HG03439 (cell line): ENCODE results near the gene MST1R.

Experiments used
- ATAC-seq: cut with Tn5 transposase; IDR thresholded peaks from one replicate; pipeline ENCODE4 v1.9.1; 2021; ENCODE audit warnings: mild to moderate bottlenecking, moderate library complexity; ENCODE audit not compliant: unreplicated experiment

MST1R gene

DNA sequence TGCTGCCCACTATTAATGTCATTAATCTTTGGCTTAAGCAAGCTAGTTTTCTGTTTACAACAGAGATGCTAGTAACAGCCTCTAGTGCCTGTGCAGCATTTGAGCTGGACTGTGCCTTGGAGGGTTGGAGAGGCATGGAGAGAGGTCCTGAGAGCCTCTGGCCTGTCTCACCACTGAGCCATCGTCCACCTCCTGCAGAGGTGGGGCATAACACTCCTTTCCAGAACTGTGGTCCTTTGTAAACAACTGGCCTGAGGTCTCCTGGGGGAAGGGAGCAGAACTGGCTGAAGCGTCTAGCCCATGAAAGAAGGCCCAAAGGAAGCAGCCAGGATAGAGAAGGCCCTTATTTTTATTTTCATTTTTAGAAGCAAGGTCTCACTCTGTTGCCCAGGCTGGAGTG lies 24.0 kb downstream of the MST1R start:
- no peak for ATAC-seq

DNA sequence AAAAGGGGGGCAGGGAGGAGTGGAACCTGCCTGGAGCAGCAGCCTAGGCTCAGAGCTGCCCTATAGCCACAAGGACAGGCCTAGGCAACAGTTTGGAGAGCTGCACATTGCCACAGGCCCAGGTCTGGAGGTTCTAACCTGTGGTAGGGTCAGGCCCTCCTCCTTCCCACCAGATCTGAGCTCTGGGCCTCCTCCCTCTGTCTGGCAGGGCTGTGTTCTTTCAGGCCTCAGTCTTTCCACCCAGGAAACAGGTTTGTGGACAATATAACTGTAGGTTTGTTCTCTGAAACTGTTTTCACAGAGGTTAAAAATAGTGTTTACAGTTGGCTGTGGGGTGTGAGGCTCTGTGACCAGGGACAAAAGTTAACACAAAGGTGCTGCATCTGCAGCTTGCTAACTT lies 25.0 kb downstream of the MST1R start:
- ATAC-seq, result no peak

DNA sequence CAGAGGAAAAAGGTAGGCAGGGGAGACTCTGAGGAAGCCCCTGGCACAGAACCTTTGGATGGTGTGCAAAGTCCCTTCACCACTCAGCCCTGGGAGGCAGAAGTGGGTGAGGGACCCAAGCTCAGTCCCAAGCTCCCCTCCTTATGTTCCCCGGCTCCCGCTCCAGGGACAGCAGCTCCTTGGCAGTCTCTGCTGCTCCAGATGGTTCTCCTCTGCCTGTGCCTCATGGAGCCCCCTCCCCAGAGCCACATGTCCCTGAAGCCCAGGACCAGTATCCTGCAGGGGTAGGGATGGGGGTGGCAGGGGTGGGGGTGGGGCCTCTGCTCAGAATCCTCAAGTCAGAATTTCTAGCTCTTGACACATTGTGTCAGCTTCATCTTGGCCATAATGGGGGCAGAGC lies 26.0 kb downstream of the MST1R start:
- no peak for ATAC-seq

DNA sequence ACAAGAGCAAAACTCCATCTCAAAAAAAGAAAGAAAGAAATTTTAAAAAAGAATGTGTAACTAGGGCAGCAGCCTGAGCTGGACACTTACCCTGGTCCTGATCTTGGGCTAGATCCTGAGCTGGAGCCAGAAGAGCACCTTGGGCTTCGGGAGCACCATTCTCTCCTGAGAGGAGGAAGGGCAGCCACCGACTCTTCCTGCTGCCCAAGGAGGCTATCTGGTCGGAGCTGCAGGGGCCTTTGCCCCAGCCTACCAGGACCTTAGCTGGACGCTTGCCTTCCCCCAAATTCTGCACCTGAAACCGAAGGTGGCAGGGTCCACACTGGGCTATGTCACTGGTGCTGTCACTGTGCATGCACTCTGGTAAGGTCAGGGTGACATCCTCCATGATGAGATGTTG lies 27.1 kb downstream of the MST1R start:
- ATAC-seq, result no peak

DNA sequence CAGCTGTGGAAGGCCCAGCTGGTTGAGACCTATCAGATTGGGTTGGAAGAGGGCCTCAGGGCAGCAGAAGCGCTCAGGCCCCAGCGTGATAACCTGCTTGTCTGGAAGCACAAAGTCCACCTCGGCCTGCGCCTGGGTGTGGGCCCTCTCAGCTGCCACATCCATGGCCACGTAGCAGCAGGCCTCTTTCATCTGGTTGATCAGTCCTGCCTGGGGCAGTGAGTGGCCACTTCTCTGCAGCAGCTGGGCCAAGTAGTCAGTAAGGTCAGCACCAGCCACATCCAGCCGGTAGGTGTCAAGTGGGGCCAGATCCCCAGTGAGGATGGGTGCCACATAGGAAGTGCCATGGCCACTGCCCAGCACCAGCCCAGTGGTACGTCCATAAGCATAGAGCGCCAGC lies 30.1 kb downstream of the MST1R start:
- no peak for ATAC-seq

DNA sequence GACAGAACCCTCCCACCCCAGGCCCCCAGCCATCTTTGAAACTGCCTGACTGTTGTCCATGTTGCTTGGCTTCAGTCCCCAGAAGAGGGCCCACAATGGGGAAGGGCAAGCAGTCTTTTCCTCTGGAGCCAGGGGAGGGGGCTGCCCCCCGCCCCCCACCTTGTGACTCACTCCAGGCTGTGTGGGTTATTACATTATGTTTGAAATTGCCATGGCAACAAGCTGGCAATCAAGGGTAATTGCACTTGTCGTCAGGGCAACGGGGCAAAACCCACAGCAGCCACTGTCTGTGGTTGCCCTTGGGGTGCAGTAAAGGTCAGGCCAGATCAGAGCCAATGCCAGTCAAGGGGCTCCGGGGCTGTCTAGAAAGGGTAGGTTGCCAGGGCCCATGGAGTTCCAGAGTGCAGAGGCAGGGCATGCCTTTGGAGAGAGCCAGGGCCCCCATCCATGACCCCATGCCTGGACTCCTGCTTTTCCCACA lies 30.8 kb downstream of the MST1R start:
- no peak for ATAC-seq

DNA sequence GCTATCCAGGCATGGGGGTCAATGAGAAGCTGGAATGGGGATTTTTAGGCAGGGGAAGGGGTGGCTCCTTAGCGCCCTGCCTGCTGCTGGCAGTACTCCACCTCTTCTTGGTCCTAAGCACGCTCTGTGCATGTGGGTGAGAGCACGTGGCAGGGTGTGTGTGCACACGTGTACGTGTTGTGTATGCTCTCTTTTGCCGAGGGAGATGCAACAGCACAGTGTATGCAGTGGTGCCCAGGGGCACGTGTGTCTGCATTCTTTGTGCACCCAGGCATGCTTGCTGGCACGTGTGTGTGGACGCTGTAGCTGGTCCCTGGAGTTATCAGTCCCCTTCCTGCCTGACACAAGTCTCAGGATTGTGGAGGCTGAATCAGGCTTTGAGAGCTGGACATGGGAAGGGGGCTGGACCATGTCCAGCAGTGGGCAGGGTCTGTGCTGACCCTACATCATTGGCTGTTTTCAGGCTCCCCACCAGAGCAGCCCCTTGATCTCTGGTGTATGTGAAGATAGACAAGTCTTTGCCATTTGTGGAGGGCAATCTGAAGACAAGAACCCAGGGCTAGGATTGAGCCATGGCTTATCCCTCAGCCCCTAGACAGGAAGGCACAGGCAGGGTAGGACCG lies 32.0 kb downstream of the MST1R start:
- ATAC-seq, result no peak

DNA sequence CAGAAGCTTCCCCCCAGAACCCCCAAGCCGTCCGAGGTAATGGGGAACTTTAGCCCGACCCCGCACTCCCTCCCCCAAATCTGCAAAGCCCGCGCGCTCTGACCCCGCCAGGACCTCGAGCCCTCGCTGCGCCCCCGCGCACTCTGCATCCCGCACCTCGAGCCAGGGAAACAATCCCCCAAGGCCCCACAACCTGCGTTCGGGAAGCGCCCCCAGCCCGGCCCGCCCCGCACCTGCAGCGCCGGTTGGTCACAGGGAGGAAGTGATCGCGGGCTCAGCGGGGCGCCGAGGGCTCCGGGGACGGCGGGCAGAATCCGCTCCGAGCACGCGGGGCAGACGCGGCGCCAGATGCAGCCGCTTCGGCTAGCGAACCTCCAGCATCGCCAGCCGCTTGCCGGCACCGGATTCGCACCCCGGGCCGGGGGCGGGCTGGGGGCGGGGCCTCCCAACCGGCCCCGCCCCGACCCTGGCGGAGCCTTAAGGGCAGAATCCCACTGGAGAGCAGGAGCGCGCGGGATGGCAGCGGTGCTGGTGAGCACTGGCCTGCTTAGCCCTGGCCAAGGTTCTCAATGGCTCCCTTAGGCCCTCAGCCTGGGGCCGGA lies 34.0 kb downstream of the MST1R start, which contains the start of gene CAMKV:
Gene CAMKV (minus strand): TSS at position 382 of the 602 bp plus-strand sequence. CDS start 7,518 bp downstream, outside the sequence.
- ATAC-seq, result no peak

DNA sequence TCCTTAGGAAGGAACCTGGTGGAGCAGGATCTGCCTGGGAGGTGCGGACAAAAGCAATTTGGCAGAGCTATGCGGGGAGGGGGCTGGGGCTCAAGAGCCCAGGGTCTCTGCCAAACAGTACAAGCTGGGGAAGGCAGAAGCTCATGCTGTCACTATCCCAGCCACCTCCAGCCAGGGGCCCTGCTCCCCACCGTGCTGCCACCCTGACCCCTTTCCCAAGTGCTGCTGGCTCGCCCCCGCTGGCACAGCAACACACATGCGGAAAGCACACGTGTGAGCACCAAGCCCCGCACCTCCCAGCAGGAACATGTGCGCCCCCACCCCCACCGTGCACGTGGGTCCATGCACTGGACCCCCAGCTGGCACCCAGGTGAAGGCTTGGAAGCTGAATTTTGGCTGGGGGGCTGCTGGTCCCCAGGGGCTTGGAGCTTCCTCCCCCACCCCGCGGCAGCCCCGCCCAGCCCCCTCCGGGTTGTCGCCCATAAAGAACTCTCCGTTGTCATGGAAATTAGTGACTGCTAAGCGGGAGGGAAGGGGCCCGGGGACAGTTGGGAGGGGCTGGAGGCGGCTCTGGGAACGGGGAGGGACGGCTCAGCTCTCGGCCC lies 34.7 kb downstream of the MST1R start:
- no peak for ATAC-seq

DNA sequence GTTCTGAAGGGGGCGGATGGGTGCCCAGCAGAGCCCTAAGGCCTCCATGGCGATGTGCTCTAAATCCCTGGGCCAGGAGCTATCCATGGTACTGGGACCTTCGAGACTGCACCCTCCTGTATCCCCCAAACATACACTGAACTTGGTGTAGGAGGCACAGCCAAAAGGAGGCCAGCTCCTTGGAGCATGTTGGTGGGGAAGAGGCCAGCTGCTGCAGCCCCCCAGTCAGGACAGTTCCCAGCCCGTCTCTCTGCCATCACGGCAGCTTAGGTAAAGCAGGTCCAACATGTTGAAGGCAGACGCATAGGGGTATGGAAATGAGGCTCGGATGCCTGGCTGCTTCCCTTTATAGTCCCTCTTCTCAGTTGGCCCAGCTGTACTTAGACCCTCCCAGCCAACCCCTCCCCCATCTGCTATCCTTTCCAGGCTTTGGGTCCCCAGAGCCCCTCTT lies 35.8 kb downstream of the MST1R start:
- no peak for ATAC-seq

DNA sequence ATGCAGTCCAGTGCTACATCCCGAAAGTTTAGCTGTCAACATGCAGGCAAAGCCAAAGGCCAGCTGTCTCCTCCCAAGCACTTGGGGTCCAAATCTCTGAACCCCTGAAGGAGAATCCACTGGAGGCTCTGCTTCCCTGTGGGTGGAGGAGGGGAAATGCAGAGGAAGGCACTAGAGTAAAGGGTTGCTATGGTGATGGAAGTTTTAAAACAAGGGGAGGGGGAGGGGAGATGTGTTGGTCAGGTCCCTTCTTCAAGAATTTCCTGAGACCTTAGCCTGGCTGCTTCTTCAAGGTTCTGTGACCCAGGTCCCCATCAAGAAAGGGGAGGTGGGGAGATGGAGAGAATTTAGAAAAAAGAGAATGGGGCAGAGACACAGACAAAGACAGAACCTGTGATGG lies 36.3 kb downstream of the MST1R start:
- ATAC-seq, result no peak

DNA sequence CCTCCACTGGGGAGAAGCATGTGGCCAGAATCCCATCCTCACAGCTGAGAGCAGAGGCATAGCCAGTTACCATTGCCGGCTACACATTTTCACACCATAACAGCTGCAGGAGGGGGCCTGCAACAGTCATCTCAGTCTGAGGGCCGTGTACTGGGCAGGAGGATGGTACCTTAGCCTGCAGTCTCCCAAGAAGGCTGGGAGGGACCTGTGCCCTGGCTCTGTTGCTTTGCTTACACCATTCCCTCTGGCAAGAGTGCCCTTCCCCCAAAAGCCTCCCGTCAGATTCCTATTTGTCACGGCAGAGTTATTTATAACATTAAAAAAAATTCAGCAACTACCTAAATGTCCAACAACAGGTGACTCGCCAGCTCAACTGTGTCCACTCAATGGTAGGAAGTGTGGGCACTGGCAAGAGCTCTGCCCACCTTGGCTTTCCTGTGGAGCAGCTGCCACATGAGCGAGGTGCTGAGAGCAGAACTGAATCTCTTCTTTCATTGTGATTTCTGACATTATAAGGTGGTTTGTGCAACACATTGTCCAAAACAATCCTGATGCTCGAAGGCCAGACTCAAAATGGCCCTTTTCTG lies 38.4 kb downstream of the MST1R start:
- no peak for ATAC-seq

DNA sequence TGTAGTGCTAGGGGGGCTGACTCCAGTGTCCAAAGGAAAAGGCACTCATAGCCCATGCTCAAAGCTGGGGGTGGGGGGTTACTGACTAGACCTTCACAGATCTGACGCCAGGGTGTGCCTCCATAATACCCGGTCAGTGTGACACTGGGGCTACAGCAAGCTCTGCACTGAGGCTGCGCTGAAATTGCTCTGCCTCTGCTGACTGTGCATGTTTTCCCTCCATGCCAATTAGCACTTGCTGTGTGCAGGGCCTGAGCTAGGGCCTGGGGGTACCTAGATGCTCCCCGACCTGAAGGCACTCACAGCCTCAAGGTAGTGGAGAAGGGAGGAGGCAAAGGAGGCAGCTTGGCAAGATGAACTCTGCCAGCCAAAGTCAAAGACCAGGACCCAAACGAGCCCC lies 39.2 kb downstream of the MST1R start:
- ATAC-seq, result no peak

DNA sequence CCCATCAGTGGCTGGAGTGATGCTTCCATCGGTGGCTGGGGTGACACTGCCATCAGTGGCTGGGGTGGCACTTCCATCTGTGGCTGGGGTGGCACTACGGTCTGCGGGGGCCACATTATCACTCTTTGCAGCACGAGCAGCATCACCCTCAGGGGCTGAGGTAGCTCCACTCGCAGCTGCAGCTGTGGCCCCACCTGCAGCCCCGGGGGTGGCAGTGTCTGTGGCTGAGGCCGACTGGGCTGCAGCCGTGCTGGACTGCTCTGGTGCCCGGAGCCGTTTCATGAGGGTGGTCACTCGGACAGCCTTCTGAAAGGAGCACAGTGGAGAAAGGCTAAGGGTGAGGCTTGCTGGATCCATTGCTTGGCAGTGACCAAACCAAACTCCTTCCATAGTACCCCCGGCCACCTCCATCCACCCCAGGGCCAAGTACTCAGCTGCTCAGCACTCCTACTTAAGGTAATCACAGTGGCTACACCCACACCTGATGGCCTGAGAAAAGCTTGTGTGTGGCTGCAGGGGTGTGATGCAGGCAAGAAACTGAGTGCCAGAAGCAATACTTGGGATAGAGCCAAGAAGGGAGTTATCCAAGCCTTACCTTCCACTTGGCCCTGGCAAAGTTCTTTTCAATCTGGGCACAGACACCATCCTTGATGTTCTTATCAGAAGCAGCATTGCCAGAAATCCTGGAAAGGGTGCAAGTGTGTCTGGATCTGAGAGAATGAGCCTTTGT lies 43.9 kb downstream of the MST1R start:
- no peak for ATAC-seq

DNA sequence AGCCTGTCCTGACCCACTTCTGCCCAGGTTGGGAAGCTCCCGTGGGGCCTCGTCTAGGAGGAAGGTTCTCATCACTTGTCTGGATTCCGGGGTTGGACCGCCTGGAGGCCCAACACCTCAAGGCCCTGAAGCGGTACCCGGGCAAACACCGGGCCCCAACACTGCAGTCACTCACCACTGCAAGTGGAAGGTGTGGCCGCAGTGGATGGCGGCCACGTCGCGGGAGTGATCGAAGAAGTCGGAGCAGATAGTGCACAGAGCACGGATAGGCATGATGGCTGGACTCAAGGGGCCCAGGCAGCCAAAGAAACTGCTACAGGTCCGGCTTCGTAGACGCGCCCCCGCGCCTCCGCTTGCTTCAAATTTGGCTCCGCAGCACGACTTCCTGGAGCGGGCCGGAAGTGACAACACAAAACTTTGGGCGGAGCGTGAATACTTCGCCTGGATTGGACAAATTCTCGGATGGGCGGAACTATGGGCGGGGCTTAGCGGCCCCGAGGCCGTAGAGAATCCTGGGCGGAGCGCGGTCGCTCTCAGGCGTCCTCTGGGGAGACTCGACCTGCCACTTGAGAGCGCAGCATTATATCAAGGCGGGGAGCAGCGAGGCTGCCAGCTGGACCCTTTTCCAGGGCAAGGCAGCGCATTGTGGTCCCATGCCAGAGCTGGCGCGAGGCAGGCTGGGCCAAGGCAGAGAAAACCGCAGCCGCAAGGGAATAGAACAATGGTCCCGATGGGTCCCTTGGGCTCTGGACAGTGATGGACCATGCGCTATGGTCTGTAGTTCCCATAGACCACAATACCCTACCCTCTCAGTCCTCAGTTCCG lies 47.3 kb downstream of the MST1R start, which contains the start of gene TRAIP:
Gene TRAIP (minus strand): TSS at position 384 of the 825 bp plus-strand sequence. CDS start 111 bp downstream, at position 273.
- peak; percentile 94 for ATAC-seq

DNA sequence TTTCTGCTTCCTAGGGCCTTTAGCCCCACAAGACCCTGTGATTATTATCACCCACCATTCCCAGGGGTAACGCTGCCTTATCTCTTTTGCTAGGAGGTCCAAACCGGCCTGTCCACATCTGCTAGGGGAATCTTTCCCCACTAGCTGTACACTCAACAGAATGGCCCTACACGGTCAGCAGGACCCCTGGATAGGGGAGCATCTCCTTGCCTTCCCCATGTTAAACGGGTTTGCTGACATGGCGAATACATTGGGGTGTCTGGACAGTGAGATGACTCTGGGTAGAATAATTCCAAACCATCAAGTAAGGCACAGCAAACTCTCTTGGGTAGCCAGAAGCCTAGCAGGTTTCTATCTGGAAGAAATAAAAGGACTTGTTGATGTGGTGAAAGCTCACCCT lies 48.0 kb downstream of the MST1R start:
- ATAC-seq, result no peak

DNA sequence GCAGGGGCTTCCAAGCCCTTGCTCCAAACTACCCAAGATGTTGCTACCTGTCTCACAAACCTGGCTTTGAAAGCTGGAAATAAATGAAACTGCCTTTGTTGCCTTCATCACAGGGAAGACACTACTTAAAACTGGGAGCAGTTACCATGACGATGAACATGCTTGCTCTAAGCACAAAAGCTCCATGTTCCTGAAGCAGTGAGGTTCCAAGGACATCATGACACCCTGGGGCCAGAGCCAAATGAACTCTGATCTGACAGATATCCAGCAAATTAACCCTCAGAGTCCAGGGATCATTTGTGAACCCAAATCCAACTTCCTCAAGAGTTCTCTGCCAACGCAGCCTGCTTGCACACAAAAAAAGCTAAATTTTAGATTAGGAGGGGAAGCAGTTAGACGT lies 58.0 kb downstream of the MST1R start:
- ATAC-seq, result no peak

DNA sequence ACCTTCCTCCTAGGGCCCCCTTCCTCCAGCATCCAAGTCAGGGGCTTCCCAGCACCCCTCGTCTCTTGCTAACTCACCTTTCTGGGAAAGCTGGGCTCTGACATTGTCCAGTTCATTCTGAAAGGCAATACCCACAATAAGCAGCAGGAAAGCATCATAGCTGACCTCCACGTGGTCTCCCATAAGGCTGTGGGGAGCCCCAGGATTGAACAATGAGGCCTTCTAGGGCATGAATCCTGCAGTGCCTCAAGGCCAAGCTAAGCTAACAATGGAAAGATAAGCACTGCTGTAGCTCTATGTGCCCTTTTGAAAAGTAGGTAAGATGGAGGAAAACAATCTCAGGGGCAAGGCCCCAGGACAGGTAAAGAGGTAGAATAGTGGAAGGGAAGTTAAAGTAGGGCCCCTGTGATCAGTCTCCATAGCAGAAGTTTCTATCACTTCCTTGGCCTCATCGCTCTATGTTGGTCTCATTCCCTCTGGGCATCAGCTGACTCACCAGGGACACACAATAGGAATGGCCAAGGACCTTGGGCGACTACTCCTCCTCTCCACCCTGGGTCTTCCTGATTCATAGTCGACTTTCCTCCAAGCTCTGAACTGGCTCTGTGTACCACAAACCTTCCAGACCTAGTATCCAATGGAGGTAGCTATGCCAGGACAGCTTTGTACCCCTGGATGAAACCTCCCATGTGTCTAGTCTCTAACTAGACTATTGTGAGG lies 59.0 kb downstream of the MST1R start:
- ATAC-seq, result no peak

DNA sequence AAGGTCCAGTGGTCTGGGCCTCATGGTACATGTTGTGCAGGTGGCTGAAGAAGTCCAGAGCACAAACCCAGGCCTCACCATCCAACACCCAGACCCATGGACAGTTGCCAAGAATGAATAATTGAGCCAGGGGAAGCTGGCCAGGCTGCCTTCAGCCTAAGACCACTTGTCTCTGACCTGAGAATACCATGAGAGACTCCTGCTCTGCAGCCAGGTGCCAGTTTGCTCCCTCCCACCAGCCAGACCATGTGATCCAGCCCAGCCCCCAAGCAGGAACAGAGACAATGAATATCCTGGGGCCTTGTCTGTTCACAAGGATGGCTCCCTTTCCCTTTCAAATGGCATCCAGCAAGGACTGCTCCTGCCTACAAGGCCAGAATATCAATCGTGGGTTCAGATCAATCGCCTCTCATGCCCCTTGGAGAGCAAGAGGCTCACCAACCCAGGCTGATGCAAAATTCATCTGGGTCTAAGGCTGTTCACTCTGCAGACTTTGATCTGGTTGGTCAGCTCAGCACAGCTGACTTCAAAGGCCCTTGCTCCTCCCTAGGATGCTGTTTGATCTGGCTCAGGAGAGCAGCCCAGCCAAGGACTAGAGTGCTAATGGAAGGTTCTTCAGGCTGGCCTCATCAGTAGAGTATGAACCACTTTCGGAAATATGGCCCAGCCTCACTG lies 60.7 kb downstream of the MST1R start:
- ATAC-seq, result no peak
